HEK293 (cell line): ENCODE results near the gene PAM.

ENCODE experiments used
- CTCF ChIA-PET: fragments of 350-600 bp; formaldehyde crosslinking; extraction: SDS; loops from one replicate; lab custom pipeline; 2021; ENCODE audit warnings: antibody characterized with exemption; lab: Yijun Ruan, JAX
- POLR2A ChIA-PET: fragments of 300-600 bp; formaldehyde crosslinking; extraction: SDS; loops from one replicate; lab custom pipeline; 2020; ENCODE audit warnings: antibody characterized with exemption, inconsistent platforms; lab: Yijun Ruan, JAX
- H3K27ac ChIP-seq: fragments of 200-500 bp; sonication (Bioruptor generic); 2 replicates; pipeline ENCODE4 v1.5.1; 2014; ENCODE audit warnings: low read depth, low read length, control low read depth, inconsistent platforms; ENCODE audit errors: extremely low read depth
- H3K36me3 ChIP-seq, 2 experiments: fragments of 200-500 bp in 1 of 2; sonication (Bioruptor generic) in 1 of 2; 1 replicate in 1 of 2; 2 replicates in 1 of 2; pipeline ENCODE4 v1.5.1; 2014 to 2017; ENCODE audit warnings: inconsistent platforms in 2 of 2, low read length in 2 of 2; ENCODE audit not compliant: control insufficient read depth in 2 of 2, insufficient read depth in 1 of 2
- H3K4me1 ChIP-seq: fragments of 200-500 bp; sonication (Bioruptor generic); 2 replicates; pipeline ENCODE4 v1.5.1; 2014; ENCODE audit warnings: mild to moderate bottlenecking, low read length, inconsistent platforms; ENCODE audit not compliant: control insufficient read depth, insufficient read depth
- H3K4me3 ChIP-seq: 2 replicates; pipeline ENCODE4 v1.5.1; 2011; ENCODE audit warnings: low read depth, mild to moderate bottlenecking, control low read depth, low read length, moderate library complexity
- H3K9me3 ChIP-seq: fragments of 200-500 bp; sonication (Bioruptor generic); 2 replicates; pipeline ENCODE4 v1.5.1; 2014; ENCODE audit warnings: low read depth, low read length, inconsistent platforms; ENCODE audit not compliant: control insufficient read depth, insufficient read depth
- ATF2 ChIP-seq: fragments of 450-650 bp; formaldehyde crosslinking; IDR thresholded peaks from 2 replicates; pipeline ENCODE4 v1.5.1; 2016; ENCODE audit warnings: missing biosample characterization, missing genetic modification characterization, low read depth
- EGR2 ChIP-seq: fragments of 450-650 bp; formaldehyde crosslinking; IDR thresholded peaks from 2 replicates; pipeline ENCODE4 v1.5.1; 2016; ENCODE audit warnings: low read depth, missing biosample characterization, missing genetic modification characterization
- KLF16 ChIP-seq: fragments of 450-650 bp; formaldehyde crosslinking; IDR thresholded peaks from 2 replicates; pipeline ENCODE4 v1.5.1; 2017; ENCODE audit warnings: missing biosample characterization, missing genetic modification characterization
- MZF1 ChIP-seq: fragments of 450-650 bp; formaldehyde crosslinking; IDR thresholded peaks from 2 replicates; pipeline ENCODE4 v1.5.1; 2017; ENCODE audit warnings: missing biosample characterization, missing genetic modification characterization, borderline replicate concordance
- ZBTB17 ChIP-seq: fragments of 450-650 bp; formaldehyde crosslinking; IDR thresholded peaks from 2 replicates; pipeline ENCODE4 v1.5.1; 2016; ENCODE audit warnings: missing biosample characterization, missing genetic modification characterization
- ZBTB8A ChIP-seq: fragments of 450-650 bp; formaldehyde crosslinking; IDR thresholded peaks from 2 replicates; pipeline ENCODE4 v1.5.1; 2016; ENCODE audit warnings: missing biosample characterization, missing genetic modification characterization
- ZNF112 ChIP-seq: fragments of 450-650 bp; formaldehyde crosslinking; IDR thresholded peaks from 2 replicates; pipeline ENCODE4 v1.5.0; 2017; ENCODE audit warnings: missing biosample characterization, missing genetic modification characterization
- ZNF133 ChIP-seq: fragments of 450-650 bp; formaldehyde crosslinking; IDR thresholded peaks from 2 replicates; pipeline ENCODE4 v1.5.1; 2016; ENCODE audit warnings: missing biosample characterization, missing genetic modification characterization
- ZNF140 ChIP-seq: fragments of 450-650 bp; formaldehyde crosslinking; IDR thresholded peaks from 2 replicates; pipeline ENCODE4 v1.5.1; 2016; ENCODE audit warnings: missing biosample characterization, missing genetic modification characterization
- ZNF239 ChIP-seq: fragments of 450-650 bp; formaldehyde crosslinking; IDR thresholded peaks from 2 replicates; pipeline ENCODE4 v1.5.1; 2016; ENCODE audit warnings: missing biosample characterization, missing genetic modification characterization
- ZNF248 ChIP-seq: fragments of 450-650 bp; formaldehyde crosslinking; IDR thresholded peaks from 2 replicates; pipeline ENCODE4 v1.5.1; 2017; ENCODE audit warnings: missing biosample characterization, missing genetic modification characterization
- ZNF398 ChIP-seq: fragments of 450-650 bp; formaldehyde crosslinking; IDR thresholded peaks from 2 replicates; pipeline ENCODE4 v1.5.1; 2017; ENCODE audit warnings: missing biosample characterization, missing genetic modification characterization
- ZNF404 ChIP-seq: fragments of 450-650 bp; formaldehyde crosslinking; IDR thresholded peaks from 2 replicates; pipeline ENCODE4 v1.5.1; 2017; ENCODE audit warnings: missing biosample characterization, missing genetic modification characterization
- ZNF433 ChIP-seq: fragments of 450-650 bp; formaldehyde crosslinking; IDR thresholded peaks from 2 replicates; pipeline ENCODE4 v1.5.1; 2016; ENCODE audit warnings: missing biosample characterization, missing genetic modification characterization, low read depth
- ZNF473 ChIP-seq: fragments of 450-650 bp; formaldehyde crosslinking; IDR thresholded peaks from 2 replicates; pipeline ENCODE4 v1.5.1; 2017; ENCODE audit warnings: missing biosample characterization, missing genetic modification characterization
- ZNF692 ChIP-seq: fragments of 450-650 bp; formaldehyde crosslinking; IDR thresholded peaks from 2 replicates; pipeline ENCODE4 v1.5.1; 2016; ENCODE audit warnings: missing biosample characterization, missing genetic modification characterization
- ZNF76 ChIP-seq: fragments of 450-650 bp; formaldehyde crosslinking; IDR thresholded peaks from 2 replicates; pipeline ENCODE4; 2016; ENCODE audit warnings: low read depth, missing biosample characterization, missing genetic modification characterization, borderline replicate concordance
- TF ChIP-seq, protein P1 (sequence below): fragments of 450-650 bp; formaldehyde crosslinking; conservative IDR thresholded peaks from 2 replicates; pipeline ENCODE4 v1.5.1; 2016; ENCODE audit warnings: low read depth, missing biosample characterization, missing genetic modification characterization

Gene PAM

GRCh38 chr5:102742215-102742614, 12.9 kb upstream of the PAM start:
- ChIA-PET CTCF (interaction anchor here (0.7 kb wide), 1 partner anchor 10 kb away, joined by 3 read pairs; no protein-coding TSS in a partner anchor), POLR2A (no interaction called here)
- H3K36me3 ChIP-seq: no peaks in the 10 kb centered on the region
- no peaks in the 10 kb centered on the region for H3K4me1 ChIP-seq
- TF ChIP-seq EGR2 (tag by site-specific recombination): no peak
- no peak for TF ChIP-seq ZNF692 (tag by site-specific recombination)
- no peak for TF ChIP-seq ZNF404
- TF ChIP-seq ZBTB8A (tag by site-specific recombination): no peak
- TF ChIP-seq ZNF76 (tag by site-specific recombination): no peak
- no peak for TF ChIP-seq ZNF433 (tag by site-specific recombination)
- no peak overlapping the region for H3K4me3 ChIP-seq
- H3K9me3 ChIP-seq: no peaks in the 10 kb centered on the region
- no peak overlapping the region for H3K27ac ChIP-seq

DNA sequence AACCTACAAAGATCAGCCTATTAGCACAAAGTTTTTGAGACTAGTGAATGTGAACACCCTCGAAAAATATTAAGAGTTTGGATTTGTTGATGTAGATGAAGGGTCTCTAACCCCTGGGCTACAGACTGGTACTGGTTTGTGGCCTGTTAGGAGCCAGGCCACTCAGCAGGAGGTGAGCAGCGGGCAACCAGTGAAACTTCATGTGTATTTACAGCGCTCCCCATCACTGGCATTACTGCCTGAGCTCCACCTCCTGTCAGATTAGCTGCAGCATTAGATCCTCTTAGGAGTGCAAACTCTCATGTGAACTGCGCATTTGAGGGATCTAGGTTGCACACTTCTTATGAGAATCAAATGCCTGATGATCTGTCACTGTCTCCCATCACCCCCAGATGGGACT, 11.2 kb upstream of the PAM start:
- Histone ChIP-seq H3K9me3 (no peaks in the 10 kb centered on the region), H3K27ac (no peak overlapping the region), H3K36me3 (no peaks in the 10 kb centered on the region), H3K4me3 (no peak overlapping the region), H3K4me1 (peaks cover 10% of the 10 kb centered on the region)
- TF ChIP-seq ZNF239 (tag by site-specific recombination): no peak
- TF ChIP-seq MZF1 (tag by site-specific recombination): no peak
- no peak for TF ChIP-seq ZNF133
- no peak for TF ChIP-seq ATF2
- TF ChIP-seq KLF16: no peak
- TF ChIP-seq ZNF248 (tag by site-specific recombination): no peak
- TF ChIP-seq ZNF398 (tag by site-specific recombination): no peak
- TF ChIP-seq, protein P1, sequence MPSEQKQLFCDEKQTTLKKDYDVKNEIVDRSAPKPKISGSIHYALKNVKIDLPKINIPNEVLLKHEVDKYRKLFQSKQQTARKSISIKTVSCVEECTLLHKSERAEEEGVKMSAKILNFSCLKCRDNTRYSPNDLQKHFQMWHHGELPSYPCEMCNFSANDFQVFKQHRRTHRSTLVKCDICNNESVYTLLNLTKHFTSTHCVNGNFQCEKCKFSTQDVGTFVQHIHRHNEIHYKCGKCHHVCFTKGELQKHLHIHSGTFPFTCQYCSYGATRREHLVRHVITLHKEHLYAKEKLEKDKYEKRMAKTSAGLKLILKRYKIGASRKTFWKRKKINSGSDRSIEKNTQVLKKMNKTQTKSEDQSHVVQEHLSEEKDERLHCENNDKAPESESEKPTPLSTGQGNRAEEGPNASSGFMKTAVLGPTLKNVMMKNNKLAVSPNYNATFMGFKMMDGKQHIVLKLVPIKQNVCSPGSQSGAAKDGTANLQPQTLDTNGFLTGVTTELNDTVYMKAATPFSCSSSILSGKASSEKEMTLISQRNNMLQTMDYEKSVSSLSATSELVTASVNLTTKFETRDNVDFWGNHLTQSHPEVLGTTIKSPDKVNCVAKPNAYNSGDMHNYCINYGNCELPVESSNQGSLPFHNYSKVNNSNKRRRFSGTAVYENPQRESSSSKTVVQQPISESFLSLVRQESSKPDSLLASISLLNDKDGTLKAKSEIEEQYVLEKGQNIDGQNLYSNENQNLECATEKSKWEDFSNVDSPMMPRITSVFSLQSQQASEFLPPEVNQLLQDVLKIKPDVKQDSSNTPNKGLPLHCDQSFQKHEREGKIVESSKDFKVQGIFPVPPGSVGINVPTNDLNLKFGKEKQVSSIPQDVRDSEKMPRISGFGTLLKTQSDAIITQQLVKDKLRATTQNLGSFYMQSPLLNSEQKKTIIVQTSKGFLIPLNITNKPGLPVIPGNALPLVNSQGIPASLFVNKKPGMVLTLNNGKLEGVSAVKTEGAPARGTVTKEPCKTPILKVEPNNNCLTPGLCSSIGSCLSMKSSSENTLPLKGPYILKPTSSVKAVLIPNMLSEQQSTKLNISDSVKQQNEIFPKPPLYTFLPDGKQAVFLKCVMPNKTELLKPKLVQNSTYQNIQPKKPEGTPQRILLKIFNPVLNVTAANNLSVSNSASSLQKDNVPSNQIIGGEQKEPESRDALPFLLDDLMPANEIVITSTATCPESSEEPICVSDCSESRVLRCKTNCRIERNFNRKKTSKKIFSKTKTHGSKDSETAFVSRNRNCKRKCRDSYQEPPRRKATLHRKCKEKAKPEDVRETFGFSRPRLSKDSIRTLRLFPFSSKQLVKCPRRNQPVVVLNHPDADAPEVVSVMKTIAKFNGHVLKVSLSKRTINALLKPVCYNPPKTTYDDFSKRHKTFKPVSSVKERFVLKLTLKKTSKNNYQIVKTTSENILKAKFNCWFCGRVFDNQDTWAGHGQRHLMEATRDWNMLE (tag by site-specific recombination): no peak
- TF ChIP-seq ZNF140 (tag by site-specific recombination): no peak
- TF ChIP-seq ZNF473 (tag by site-specific recombination): no peak
- no peak for TF ChIP-seq ZBTB17 (tag by site-specific recombination)
- TF ChIP-seq ZNF112: no peak
- ChIA-PET CTCF (interaction anchor here (0.6 kb wide), 2 partner anchors 50 to 694 kb away, joined by 3 read pairs; no protein-coding TSS in a partner anchor), POLR2A (no interaction called here)
